Esophagus squamous epithelium (tissue), 4 donors: ENCODE data around the gene COX5A.

Source experiments
- POLR2A ChIP-seq, 4 donors: fragments of 450-650 bp; IDR thresholded peaks; one replicate each; pipeline ENCODE4 v1.6.1; 2017; ENCODE audit warnings: antibody characterized with exemption in 4 of 4, mild to moderate bottlenecking in 4 of 4, moderate library complexity in 3 of 4
- TF ChIP-seq, protein P1 (sequence below), 6 experiments: fragments of 450-650 bp in 4 of 6; fragments of 200-600 bp in 2 of 6; sonication (generic) in 2 of 6; IDR thresholded peaks; one replicate each; pipeline ENCODE4 v1.5.1; 2016 to 2019; ENCODE audit warnings: antibody characterized with exemption in 6 of 6, mild to moderate bottlenecking in 4 of 6, moderate library complexity in 4 of 6

DNA sequence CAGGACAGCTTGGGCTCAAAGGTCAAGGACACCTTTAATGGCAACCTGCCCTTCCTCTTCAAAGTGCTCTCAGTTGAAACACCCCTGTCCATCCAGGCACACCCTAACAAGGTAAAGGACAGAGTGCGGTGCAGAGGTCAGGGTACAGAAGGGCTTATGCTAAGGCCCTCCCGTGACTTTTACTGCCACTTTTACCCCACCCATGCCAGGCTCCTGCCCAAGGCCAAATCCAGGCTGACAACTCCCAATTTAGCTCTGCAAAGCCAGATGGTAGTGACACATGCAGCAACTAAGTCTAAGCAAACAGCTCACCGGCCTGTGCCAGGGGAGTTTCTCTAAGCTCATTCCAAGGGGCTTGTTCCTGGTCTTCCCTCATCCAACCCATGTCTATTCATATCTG lies 46.4 kb downstream of the COX5A start:
- TF ChIP-seq, protein P1, sequence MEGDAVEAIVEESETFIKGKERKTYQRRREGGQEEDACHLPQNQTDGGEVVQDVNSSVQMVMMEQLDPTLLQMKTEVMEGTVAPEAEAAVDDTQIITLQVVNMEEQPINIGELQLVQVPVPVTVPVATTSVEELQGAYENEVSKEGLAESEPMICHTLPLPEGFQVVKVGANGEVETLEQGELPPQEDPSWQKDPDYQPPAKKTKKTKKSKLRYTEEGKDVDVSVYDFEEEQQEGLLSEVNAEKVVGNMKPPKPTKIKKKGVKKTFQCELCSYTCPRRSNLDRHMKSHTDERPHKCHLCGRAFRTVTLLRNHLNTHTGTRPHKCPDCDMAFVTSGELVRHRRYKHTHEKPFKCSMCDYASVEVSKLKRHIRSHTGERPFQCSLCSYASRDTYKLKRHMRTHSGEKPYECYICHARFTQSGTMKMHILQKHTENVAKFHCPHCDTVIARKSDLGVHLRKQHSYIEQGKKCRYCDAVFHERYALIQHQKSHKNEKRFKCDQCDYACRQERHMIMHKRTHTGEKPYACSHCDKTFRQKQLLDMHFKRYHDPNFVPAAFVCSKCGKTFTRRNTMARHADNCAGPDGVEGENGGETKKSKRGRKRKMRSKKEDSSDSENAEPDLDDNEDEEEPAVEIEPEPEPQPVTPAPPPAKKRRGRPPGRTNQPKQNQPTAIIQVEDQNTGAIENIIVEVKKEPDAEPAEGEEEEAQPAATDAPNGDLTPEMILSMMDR (IDR thresholded peaks at IDR 0.05) = no peak
- TF ChIP-seq POLR2A (IDR thresholded peaks at IDR 0.05) = no peak
